Omental fat pad (tissue), 4 donors: ENCODE measurements around the gene CLIC3. TPM values are rescaled to one million over a fixed set of nuclear protein-coding genes. Genes with fewer than 3 reads are reported as not detected.

Experiments used
- ATAC-seq: fragments of 150-250 bp; one replicate; pipeline ENCODE4 v1.9.1; 2016; ENCODE audit warnings: mild to moderate bottlenecking, moderate library complexity; ENCODE audit not compliant: low FRiP score
- DNase-seq: peaks from one replicate; pipeline ENCODE4 v3.0.0-alpha.2; 2019; ENCODE audit warnings: low spot score
- total RNA-seq, 4 donors: library from RNA; depleted of rRNA; stranded (reverse); fragments of >200 nt; gene quantifications; one replicate each; pipeline ENCODE4 v1.1.0, GENCODE V29; 2016
- TF ChIP-seq, protein P1 (sequence below), 3 donors: fragments of 450-650 bp; IDR thresholded peaks; one replicate each; pipeline ENCODE4 v1.5.1; 2016 to 2017; ENCODE audit warnings: antibody characterized with exemption in 3 of 3, mild to moderate bottlenecking in 3 of 3, moderate library complexity in 2 of 3

CLIC3 gene
- total RNA-seq, 4 donors from 2014 or later = 0.95 to 9.7 (median 4.7) TPM

GRCh38 chr9:137041124-137041523, 44.8 kb upstream of the CLIC3 start:
- TF ChIP-seq, protein P1, sequence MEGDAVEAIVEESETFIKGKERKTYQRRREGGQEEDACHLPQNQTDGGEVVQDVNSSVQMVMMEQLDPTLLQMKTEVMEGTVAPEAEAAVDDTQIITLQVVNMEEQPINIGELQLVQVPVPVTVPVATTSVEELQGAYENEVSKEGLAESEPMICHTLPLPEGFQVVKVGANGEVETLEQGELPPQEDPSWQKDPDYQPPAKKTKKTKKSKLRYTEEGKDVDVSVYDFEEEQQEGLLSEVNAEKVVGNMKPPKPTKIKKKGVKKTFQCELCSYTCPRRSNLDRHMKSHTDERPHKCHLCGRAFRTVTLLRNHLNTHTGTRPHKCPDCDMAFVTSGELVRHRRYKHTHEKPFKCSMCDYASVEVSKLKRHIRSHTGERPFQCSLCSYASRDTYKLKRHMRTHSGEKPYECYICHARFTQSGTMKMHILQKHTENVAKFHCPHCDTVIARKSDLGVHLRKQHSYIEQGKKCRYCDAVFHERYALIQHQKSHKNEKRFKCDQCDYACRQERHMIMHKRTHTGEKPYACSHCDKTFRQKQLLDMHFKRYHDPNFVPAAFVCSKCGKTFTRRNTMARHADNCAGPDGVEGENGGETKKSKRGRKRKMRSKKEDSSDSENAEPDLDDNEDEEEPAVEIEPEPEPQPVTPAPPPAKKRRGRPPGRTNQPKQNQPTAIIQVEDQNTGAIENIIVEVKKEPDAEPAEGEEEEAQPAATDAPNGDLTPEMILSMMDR (IDR thresholded peaks at IDR 0.05) = no peak
- ATAC-seq (no peak), DNase-seq (no peak)

DNA sequence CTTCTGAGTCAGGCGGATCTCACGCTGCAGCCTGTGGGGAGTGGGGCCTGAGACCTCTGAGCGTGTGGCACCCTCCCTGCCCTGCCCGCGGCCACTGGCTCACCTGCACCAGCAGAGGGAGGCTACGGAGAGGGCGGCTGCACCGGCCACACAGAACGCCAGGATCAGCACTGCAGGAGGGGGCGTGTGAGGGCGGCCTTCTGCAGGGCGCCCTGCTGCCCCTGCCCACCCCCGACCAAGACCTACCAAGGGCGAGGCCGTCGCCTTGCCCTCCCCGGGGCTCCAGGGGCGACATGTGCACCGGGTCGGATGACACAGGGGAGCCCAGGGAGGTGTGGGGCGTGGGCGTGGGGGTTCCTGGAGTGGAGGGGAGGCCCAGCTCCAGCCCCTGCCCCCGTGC, 44.2 kb upstream of the CLIC3 start:
- DNase-seq (no peak), ATAC-seq (no peak)
- TF ChIP-seq, protein P1 (IDR thresholded peaks at IDR 0.05) = no peak

- no peak for ATAC-seq
- TF ChIP-seq, protein P1 (IDR thresholded peaks at IDR 0.05) = no peak
Observed at GRCh38 chr9:137039611-137040366, 43.4 kb upstream of the CLIC3 start.

DNA sequence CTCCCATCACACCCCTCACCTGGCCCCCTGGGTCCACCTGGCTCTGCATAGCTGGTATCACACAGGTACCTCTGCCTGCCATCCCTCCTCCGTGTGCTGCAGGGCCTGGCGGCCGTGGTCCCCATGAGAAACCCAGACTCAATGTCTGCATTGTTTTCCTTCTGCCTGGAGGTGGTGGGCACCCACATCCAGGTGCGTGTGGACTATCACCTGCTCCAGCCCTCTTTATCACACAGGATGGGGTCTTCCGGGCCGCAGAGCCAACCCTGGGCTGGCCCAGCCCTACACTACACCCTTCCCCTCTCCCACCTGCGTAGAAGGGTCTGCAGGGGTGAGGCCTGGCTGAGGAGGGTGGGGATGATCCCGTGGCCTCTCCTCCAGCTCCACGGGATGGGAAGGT, 42.5 kb upstream of the CLIC3 start:
- DNase-seq (no peak), ATAC-seq (no peak)
- TF ChIP-seq, protein P1 (IDR thresholded peaks at IDR 0.05) = no peak

More at GRCh38 chr9:137039611-137040366, 43.4 kb upstream of the CLIC3 start:
- DNase-seq = no peak

- DNase-seq (no peak), ATAC-seq (no peak)
- TF ChIP-seq, protein P1 (IDR thresholded peaks at IDR 0.05) = no peak
Observed at GRCh38 chr9:137037483-137037882, 41.1 kb upstream of the CLIC3 start.

GRCh38 chr9:137037035-137037434, 40.7 kb upstream of the CLIC3 start:
- no peak for ATAC-seq
- TF ChIP-seq, protein P1 (IDR thresholded peaks at IDR 0.05) = no peak
- DNase-seq = no peak

DNA sequence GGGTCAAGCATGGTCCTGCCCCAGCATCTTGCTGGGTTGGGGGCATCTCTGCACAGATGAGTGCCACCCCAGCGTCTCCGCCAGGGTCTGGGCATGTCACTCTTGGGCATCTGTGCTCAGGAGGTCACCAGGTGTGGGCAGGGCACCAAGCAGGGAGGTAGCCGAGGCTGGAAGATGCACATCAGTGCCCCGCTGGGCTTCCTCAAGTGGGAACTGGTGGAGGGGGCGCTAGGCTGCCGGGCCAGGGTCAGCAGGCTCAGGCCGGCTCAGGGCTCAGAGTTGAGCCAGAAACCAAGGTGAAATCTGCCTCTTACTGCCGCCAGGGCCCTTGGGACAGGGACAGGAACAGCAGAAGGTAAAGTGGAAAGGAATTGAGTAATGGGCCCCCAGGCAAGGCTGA, 39.6 kb upstream of the CLIC3 start:
- TF ChIP-seq, protein P1 (IDR thresholded peaks at IDR 0.05) = no peak
- DNase-seq (no peak), ATAC-seq (no peak)
